Lower leg skin (tissue), 4 donors: ENCODE measurements around the gene KMT2C. TPM values are rescaled to one million over a fixed set of nuclear protein-coding genes. Genes with fewer than 3 reads are reported as not detected.

Experiments
- DNase-seq, 2 donors: peaks; one replicate each; pipeline ENCODE4 v3.0.0-alpha.2; 2019; ENCODE audit warnings: low spot score in 2 of 2
- H3K4me3 ChIP-seq: fragments of 200-600 bp; sonication (generic); 2 replicates; pipeline ENCODE4 v1.5.1; 2017; ENCODE audit warnings: mild to moderate bottlenecking, low read depth; ENCODE audit not compliant: poor library complexity, severe bottlenecking
- POLR2A ChIP-seq, 2 donors: fragments of 450-650 bp; IDR thresholded peaks; one replicate each; pipeline ENCODE4 v1.6.1; 2016 to 2017; ENCODE audit warnings: antibody characterized with exemption in 2 of 2, mild to moderate bottlenecking in 1 of 2, moderate library complexity in 1 of 2
- WGBS, 2 donors: methylation state at CpG; one replicate each; pipeline ENCODE4 v1.1.5; 2018; 5-methylcytosine and 5-hydroxymethylcytosine counted together
- intact Hi-C: fragments of 100-400 bp; cut with DNase I; formaldehyde crosslinking; loops from one replicate; pipeline ENCODE4 v1.15.0; 2023; ENCODE audit warnings: low total_unique reads
- total RNA-seq, 4 donors: library from RNA; depleted of rRNA; stranded (reverse); fragments of >200 nt; gene quantifications; one replicate each; pipeline ENCODE4 v1.1.0, GENCODE V29; 2016
- TF ChIP-seq, protein P1 (sequence below), 3 donors: fragments of 450-650 bp; IDR thresholded peaks; one replicate each; pipeline ENCODE4 v1.5.1; 2016; ENCODE audit warnings: antibody characterized with exemption in 3 of 3, mild to moderate bottlenecking in 3 of 3, moderate library complexity in 2 of 3

KMT2C gene
- total RNA-seq, 4 donors from 2014 or later = 64.6 to 79.3 (median 74.7) TPM

DNA sequence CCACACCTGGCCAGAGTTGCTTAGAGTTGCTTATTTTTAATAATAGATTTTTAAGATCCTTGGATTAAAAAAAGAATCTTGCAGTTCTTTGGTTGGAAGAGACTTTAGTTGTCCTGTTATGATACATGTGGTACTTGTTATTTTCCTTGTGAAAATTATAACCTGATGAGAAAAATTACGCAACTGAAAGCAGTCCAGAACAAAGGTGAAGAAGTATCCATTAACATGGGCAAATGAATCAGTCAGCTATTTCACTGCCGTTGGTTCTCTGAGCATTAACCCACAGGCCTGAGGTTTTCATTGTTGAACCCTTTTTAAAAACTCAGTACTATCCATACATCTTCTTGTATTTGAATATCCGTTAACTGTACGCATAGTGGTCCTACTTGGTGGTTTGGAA is 342.1 kb downstream of the KMT2C start:
- DNase-seq = no peak
- 90 to 92% methylated on average over 4 of the region's 4 CpGs for WGBS, 2 donors
- intact Hi-C loops = no loop called here
- no peak overlapping the region for H3K4me3 ChIP-seq
- TF ChIP-seq POLR2A (IDR thresholded peaks at IDR 0.05) = no peak
- TF ChIP-seq, protein P1, sequence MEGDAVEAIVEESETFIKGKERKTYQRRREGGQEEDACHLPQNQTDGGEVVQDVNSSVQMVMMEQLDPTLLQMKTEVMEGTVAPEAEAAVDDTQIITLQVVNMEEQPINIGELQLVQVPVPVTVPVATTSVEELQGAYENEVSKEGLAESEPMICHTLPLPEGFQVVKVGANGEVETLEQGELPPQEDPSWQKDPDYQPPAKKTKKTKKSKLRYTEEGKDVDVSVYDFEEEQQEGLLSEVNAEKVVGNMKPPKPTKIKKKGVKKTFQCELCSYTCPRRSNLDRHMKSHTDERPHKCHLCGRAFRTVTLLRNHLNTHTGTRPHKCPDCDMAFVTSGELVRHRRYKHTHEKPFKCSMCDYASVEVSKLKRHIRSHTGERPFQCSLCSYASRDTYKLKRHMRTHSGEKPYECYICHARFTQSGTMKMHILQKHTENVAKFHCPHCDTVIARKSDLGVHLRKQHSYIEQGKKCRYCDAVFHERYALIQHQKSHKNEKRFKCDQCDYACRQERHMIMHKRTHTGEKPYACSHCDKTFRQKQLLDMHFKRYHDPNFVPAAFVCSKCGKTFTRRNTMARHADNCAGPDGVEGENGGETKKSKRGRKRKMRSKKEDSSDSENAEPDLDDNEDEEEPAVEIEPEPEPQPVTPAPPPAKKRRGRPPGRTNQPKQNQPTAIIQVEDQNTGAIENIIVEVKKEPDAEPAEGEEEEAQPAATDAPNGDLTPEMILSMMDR (IDR thresholded peaks at IDR 0.05) = no peak

DNA sequence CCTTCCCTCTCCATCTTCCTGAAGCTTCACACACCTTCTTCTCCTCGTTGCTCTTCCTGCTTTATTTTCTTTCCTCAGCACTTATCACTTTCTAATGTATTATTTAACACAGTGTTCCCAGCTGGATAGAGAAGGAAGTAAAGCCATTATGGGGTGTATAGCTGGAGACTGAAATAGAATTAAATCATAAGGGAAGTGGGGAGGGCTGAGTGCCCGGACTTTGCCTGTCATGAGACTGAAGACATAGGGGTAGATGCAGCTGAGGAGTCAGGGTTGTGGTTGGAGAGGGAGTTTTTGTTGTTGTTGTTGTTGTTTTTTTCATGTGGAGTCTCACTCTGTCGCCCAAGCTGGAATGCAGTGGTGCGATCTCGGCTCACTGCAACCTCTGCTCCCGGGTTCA is 345.1 kb downstream of the KMT2C start:
- 87 to 90% methylated on average over 6 of the region's 6 CpGs for WGBS, 2 donors
- TF ChIP-seq, protein P1 (IDR thresholded peaks at IDR 0.05) = no peak
- no peak for TF ChIP-seq POLR2A (IDR thresholded peaks at IDR 0.05)
- intact Hi-C loops = no loop called here
- no peak overlapping the region for H3K4me3 ChIP-seq
- no peak for DNase-seq

DNA sequence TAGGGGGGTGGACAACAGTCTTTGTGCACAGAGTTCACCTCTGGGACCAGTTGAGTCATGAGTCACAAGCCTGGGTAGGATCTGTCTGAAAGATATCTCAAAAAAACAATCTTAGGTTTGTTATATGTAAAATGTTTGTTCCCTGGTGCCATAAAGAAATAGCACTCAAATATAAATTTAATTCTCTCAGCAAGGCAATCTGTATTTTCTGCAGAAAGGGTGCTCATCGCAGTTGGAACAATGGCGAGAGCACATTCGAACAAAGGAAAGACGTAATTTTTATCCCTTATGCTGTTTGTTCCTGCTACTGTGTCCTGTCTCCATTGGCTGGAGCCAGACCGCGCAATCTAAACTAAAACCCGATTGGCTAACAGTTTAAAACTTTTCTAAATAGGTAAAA is 346.6 kb downstream of the KMT2C start:
- H3K4me3 ChIP-seq = no peak overlapping the region
- TF ChIP-seq, protein P1 (IDR thresholded peaks at IDR 0.05) = no peak
- TF ChIP-seq POLR2A (IDR thresholded peaks at IDR 0.05) = no peak
- 97 to 98% methylated on average over 7 of the region's 7 CpGs for WGBS, 2 donors
- no peak for DNase-seq
- intact Hi-C loops = no loop called here

DNA sequence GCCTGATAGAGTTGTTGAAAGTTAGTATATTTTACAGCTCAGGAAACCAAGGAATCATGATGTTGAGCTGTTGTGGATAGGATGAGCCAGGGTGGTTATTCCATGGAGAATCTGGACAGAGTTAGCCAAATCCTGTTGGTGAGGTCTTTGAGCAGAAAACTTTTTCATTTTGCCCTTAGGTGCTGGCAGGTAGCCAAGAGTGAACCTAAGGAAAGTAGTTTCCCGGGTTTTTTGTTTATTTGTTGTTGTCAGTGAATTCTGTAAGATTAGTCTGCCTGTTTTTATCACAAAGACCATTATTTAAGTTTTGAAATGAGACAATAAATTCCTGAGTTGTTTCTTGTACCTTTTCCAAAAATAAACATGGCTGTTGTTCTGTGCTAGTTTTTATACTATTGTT is 349.3 kb downstream of the KMT2C start:
- no peak for DNase-seq
- intact Hi-C loops = no loop called here
- H3K4me3 ChIP-seq = no peak overlapping the region
- TF ChIP-seq, protein P1 (IDR thresholded peaks at IDR 0.05) = no peak
- no peak for TF ChIP-seq POLR2A (IDR thresholded peaks at IDR 0.05)
- WGBS, 2 donors = 41 to 46% methylated on average over 1 of the region's 1 CpG

DNA sequence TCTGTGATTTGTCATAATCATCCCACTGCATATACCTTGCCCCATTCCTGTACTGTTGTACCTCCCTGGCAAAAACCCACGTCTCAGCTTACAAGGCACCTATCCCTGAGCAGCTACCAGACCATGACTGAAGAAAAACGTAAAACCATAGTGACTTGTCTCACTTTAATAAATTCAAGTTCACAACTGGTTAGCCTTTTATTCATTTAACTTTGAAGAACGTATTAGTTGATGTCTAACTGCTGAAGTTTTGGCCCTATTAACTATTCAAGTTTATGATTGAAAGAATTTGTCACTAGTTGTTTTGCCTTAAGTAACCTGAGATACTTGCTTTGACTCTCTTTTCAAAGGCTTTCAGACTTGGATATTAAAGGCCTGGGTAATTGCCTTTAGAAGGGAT is 350.7 kb downstream of the KMT2C start:
- no peak for TF ChIP-seq POLR2A (IDR thresholded peaks at IDR 0.05)
- TF ChIP-seq, protein P1 (IDR thresholded peaks at IDR 0.05) = no peak
- no peak for DNase-seq
- WGBS, 2 donors = 92 to 93% methylated on average over 3 of the region's 3 CpGs
- no peak overlapping the region for H3K4me3 ChIP-seq
- intact Hi-C loops = no loop called here

Other genes with a start within 250 kb of the KMT2C start
- 1 to 10 TPM in 1 of 4 donors, under 1 TPM in 3; 0.25 to 1.1 (median 0.81) TPM for gene XRCC2, start 240.1 kb upstream of the KMT2C start, total RNA-seq